Inferior parietal cortex (tissue), 1 donor: ENCODE data around the gene MICU1.
A peak's percentile ranks its signal among the peaks of the same experiment; 100 is the strongest.
"Not testable (repeated sequence)": the region's sequence is repeated elsewhere in the genome, so short reads cannot be mapped to it uniquely, and the experiment has no call there.

Experiments
- DNase-seq: peaks from one replicate; pipeline ENCODE4 v3.0.0-alpha.2; 2016; ENCODE audit errors: extremely low spot score

MICU1 gene

GRCh38 chr10:72386916-72387586 lies 238.8 kb downstream of the MICU1 start:
- no peak for DNase-seq

DNA sequence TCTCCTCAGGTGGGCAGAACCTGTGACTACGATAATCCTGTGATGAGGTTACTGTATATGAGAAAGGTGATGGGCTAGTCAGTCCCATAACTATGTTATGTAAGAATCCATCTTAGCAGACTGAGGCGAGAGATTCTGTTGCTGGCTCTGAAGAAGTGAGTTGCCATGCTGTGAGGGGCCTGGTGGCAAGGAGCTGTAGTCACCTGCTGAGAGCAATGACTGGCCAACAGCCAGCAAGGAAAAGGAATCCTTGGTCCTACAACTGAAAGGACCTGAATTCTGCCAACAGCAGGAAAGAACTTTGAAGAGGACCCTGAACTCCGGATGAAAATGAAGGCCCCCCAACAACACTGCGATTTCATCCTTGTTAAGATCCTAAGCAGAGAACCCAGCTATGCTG lies 240.2 kb downstream of the MICU1 start:
- no peak for DNase-seq

DNA sequence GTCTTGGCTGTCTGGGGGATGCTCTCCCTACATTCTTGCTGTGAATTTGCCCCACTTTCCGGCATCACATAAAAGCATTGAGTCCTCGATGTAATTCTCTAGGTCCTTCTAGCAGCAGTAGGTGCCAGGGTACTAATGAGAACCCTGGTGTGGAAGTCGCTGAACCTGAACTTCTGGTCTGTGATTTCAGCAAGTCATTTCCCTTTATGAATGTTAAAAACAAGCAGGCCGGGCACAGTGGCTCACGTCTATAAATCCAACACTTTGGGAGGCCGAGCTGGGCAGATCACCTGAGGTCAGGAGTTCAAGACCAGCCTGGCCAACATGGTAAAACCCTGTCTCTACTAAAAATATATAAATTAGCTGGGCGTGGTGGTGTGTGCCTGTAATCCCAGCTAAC lies 240.9 kb downstream of the MICU1 start:
- DNase-seq, result not testable (repeated sequence)

- DNase-seq, result no peak
Measured at GRCh38 chr10:72379776-72380175, 246.1 kb downstream of the MICU1 start.

- no peak for DNase-seq
Measured at GRCh38 chr10:72379062-72379461, 246.8 kb downstream of the MICU1 start.

GRCh38 chr10:72375585-72375984 lies 250.3 kb downstream of the MICU1 start:
- peak; percentile 50 for DNase-seq

- peak; percentile 47 for DNase-seq
Measured at GRCh38 chr10:72375173-72375572, 250.7 kb downstream of the MICU1 start.

DNA sequence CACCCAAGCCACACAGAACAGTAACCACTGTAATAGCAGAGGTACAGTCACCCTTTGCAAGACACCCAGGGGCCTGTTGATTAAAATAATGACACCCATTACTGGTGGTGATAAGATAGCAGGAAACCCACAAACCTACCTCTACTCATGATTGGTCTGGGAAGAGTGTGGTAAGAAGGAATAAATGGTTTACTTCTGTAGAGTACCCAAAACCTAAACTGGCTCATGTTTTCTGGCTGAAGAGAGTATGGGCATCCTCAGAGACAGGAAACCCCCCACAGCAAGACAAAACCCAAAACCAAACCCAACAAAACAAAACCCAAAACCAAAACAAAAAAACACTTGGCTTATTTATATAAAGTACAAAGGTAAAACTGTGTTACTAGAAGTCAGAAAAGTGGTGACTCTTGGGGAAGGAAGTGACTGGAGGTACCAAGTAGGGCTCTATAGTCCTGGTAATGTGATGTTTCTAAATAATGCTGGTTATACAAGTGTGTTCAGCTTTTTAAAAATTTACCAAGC lies 255.6 kb downstream of the MICU1 start:
- DNase-seq, result no peak

- DNase-seq, result no peak
Measured at GRCh38 chr10:72367301-72367960, 258.4 kb downstream of the MICU1 start.

GRCh38 chr10:72365106-72365895 lies 260.6 kb downstream of the MICU1 start:
- no peak for DNase-seq

GRCh38 chr10:72364239-72364777 lies 261.6 kb downstream of the MICU1 start:
- peak; percentile 89 for DNase-seq

DNA sequence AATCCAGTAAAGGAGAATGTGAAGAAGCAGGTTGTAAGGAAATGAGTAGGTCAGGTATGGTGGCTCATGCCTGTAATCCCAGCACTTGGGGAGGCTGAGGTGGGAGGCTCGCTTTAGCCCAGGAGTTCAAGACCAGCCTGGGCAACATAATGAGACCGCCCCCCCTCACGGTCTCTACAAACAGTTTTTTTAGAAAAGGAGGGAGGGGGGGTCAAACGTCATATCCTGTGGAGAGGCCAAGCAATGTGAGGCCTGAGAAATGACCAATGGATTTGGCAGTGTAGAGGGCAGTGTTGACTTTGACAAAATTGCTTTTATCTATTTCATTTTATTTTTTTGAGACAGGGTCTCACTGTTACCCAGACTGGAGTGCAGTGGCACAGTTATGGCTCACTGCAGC lies 268.9 kb downstream of the MICU1 start:
- DNase-seq, result no peak

DNA sequence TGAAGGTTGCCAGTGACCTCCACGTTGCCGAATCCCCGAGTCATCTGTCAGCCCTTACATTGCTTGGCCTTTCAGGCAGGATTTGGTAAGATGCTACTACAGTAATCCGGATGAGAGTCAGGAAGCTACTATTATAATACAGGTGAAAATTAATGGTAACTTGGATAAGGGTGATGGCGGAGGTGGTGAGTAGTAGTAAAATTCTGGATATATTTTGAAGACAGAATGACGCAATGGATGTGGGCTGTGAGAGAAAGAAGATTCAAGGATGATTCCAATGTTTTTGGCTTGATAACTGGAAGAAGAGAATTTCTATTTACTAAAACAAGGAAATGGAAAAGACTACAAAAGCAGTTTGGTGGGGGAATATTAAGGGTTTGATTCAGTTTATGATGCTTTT lies 269.8 kb downstream of the MICU1 start:
- DNase-seq, result no peak

GRCh38 chr10:72355214-72355555 lies 270.7 kb downstream of the MICU1 start:
- no peak for DNase-seq

DNA sequence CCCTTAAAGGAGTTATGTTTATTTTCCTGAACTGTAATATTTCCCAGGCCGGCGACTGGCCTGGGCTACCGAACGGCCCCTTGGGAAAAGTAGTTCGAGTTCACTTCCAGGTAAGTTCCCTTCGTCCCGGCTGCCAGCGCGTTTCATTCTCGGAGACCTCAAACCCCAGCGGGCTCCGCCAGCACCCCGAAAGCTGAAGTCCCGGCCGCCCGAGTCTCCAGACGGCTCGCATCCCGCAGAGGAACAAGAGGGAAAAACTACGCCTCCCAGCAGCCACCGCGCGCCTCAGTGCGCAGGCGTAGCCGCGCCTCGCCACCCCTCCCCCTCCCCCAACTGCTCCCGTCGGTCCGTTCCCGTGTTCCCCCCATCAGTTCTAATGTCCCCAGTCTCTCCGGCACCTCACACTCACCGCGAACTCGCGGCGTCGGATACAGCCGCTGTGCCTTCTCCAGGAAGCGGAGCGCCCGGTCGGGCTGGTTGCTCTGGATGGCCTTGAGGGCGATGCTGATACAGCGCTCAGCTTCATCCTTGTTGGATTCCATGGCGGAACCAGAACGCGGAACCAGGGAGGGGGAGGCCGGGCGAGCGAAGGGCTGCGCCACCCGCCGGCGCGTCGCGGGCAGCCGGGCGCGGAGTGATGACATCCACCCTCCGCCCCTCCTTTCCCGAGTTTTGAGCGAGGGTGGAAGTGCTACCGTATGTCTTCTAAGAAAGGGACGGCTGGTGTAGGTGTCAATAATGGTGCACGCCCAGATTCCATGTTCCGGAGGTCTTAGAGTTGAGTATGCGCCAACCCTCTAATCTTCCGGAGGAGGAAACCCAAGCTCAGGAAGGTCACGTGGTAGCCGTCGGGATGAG lies 271.3 kb downstream of the MICU1 start, which contains the start of gene DNAJB12:
DNAJB12 (minus strand) TSS at position 564 of the 858 bp plus-strand sequence; CDS start at position 542, 22 bp downstream.
- peak; percentile 95 for DNase-seq

GRCh38 chr10:72353965-72354355 lies 271.9 kb downstream of the MICU1 start:
- no peak for DNase-seq

DNA sequence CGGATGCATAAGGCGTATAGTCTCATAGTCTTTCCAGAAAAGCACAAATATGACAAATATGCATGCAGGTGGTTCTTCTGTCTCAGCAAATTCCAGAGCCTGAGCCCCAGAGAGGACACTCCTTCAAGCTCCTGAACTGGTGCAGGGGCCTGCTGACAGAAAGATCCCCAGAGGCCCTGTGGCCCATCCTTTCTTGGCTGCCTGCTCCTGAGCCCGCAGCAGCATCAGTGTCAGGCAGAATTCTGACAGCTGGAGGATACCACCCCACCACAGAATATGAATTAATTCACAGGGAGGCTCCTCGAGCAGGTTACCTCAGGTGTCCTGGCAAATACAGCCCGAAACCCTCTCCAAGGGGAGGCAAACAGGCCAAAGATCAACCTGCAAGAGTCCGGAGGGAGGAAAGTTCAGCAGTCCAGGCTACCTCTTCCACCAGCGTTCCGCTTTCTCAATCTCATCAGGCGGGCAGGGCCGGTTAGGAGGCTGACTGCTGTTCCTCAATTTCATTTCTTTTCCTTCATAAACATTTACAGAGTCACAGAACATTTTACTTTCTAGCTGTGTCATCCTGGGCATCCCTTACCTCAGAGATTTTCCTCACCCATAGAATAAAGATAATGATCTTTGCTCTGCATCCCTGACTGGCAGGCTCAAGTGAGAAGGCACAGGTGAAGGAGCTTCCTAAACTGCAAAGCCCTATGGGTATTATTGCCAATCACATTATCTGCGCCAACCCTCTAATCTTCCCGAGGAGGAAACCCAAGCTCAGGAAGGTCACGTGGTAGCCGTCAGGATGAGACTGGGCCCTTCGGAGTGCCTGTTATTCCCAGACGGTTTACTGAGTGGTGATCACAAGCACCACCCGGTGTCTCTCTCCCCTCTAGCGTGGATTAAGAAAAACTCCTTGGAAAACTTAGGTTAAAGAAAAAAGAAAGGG lies 272.6 kb downstream of the MICU1 start:
- peak; percentile 29 for DNase-seq

GRCh38 chr10:72351479-72351878 lies 274.4 kb downstream of the MICU1 start:
- DNase-seq, result no peak

DNA sequence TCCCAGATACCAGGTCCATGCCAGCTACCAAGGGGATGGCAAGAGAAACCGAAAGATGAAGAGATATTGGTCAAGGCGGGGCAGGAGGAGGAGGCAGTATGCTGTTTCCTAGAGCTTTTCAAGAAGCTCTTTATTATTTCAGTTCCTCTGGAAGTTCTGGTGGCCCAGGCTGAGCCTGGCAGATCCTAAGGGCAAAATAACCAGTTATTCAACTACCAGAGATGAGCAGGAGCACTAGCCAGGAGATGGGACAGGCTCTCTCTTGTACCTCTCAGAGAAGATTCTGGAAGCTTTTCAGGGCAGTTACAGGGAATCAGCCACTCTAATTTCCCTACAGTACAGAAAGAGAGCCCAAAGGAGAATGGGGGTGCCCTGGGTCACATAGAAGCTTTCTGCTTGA lies 276.4 kb downstream of the MICU1 start:
- DNase-seq, result no peak

GRCh38 chr10:72348282-72348681 lies 277.6 kb downstream of the MICU1 start:
- DNase-seq, result no peak
